Activated T-cell treated with anti-CD3 and anti-CD28 coated beads, Interleukin-2, amount 50 U/mL, for 72 hours (primary cell): ENCODE data around the gene BTBD9. TPM values are rescaled to one million over a fixed set of nuclear protein-coding genes. Genes with fewer than 3 reads are reported as not detected.
"Not testable (repeated sequence)": the region's sequence is repeated elsewhere in the genome, so short reads cannot be mapped to it uniquely, and the experiment has no call there.

Experiments used
- ATAC-seq, 2 donors: fragments of 150-1000 bp; cut with Tn5 transposase; replicated peaks in 1 of 2; 2 replicates each; pipeline ENCODE4 v1.10.0; 2021; ENCODE audit warnings: moderate library complexity in 2 of 2, mild to moderate bottlenecking in 1 of 2
- DNase-seq, 2 donors: peaks; one replicate each; pipeline ENCODE4 v3.0.0; 2021 to 2022; ENCODE audit warnings: mixed read lengths in 1 of 2
- H3K27ac Mint-ChIP-seq: one replicate; pipeline ENCODE4 v1.8.0; 2022; ENCODE audit warnings: mild to moderate bottlenecking, moderate library complexity, mixed read lengths
- H3K27me3 Mint-ChIP-seq: one replicate; pipeline ENCODE4 v1.8.0; 2022; ENCODE audit warnings: low read depth, mixed read lengths
- H3K36me3 Mint-ChIP-seq, 2 donors: one replicate each; pipeline ENCODE4 v1.8.0; 2022; ENCODE audit warnings: mixed read lengths in 2 of 2, mild to moderate bottlenecking in 1 of 2; ENCODE audit not compliant: insufficient read depth in 2 of 2
- H3K4me1 Mint-ChIP-seq: one replicate; pipeline ENCODE4 v1.8.0; 2022; ENCODE audit warnings: low read depth, mixed read lengths
- H3K4me3 Mint-ChIP-seq, 2 donors: one replicate each; pipeline ENCODE4 v1.8.0; 2022; ENCODE audit warnings: mild to moderate bottlenecking in 2 of 2, mixed read lengths in 2 of 2, moderate library complexity in 2 of 2
- H3K9me3 Mint-ChIP-seq, 2 donors: one replicate each; pipeline ENCODE4 v1.8.0; 2022; ENCODE audit warnings: mixed read lengths in 2 of 2
- total RNA-seq, 2 donors: library from RNA; stranded (reverse); gene quantifications; one replicate each; pipeline ENCODE4 v1.2.3, GENCODE V29; 2022

BTBD9 gene
- total RNA-seq, 2 donors from 2014 or later, result 19.8 to 24.9 TPM

DNA sequence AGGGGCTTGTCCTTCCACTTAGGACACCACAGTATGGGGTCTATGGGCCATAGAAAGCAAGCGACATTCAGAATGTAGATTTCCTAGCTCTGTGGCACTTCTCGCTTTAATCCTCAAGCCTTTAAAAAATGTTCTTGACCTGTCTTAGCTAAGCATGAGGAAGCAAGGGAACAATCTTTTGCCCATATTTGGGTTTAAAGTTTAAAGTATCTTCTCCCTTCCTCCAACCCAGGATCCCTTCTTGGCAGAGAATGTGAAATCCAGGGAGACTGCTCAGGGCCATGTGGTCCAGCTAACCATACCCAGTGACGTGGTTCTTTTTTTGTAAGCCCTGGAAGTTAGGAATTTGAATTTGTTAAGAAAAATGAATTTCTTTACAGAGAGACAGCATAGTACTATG is 289.9 kb downstream of the BTBD9 start:
- Mint-ChIP-seq H3K36me3 (no peaks in the 10 kb centered on the region), H3K4me3 (no peak overlapping the region), H3K9me3 (no peaks in the 10 kb centered on the region), H3K27me3 (no peaks in the 10 kb centered on the region), H3K4me1 (peaks cover 4% of the 10 kb centered on the region), H3K27ac (no peak overlapping the region)
- DNase-seq (no peak), ATAC-seq (no peak)

DNA sequence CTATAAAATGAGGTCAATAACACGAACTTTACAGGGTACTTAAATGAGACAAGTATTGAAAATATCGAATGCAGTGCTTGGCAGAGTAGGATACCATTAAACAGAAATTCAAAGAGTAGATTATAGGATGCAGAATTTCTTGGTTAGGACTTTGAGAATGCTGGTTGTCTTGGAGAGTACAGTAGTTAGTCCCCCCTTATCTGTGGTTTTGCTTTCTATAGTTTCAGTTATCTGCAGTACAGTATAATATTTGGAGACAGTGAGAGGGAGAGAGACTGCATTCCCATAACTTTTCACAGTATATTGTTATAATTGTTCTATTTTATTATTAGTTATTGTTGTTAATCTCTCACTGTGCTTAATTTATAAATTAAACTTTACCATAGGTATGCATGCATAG is 290.5 kb downstream of the BTBD9 start:
- no peaks in the 10 kb centered on the region for H3K36me3 Mint-ChIP-seq
- ATAC-seq, result no peak
- H3K4me1 Mint-ChIP-seq, result no peaks in the 10 kb centered on the region
- H3K27ac Mint-ChIP-seq, result no peak overlapping the region
- no peaks in the 10 kb centered on the region for H3K9me3 Mint-ChIP-seq
- H3K27me3 Mint-ChIP-seq, result no peaks in the 10 kb centered on the region
- DNase-seq, result no peak
- H3K4me3 Mint-ChIP-seq, result no peak overlapping the region

DNA sequence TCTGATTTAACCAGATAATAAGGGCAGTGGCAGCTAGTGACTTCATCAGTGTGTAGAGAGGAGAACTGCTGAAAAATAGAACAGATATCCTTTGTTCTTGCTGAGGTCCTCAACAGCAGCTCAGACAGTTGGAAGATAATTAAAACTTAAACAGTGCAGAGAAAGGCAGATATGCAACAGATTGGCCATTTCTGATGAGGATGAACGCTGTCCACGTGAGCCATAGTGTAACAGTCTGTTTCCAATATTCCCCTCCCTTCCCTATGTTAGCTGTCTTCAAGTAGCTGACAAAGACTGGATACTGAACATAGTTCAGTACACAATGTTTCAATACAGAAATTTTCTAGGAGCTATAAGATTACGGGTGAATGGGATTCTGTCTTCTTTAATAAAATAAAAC is 291.4 kb downstream of the BTBD9 start:
- Mint-ChIP-seq H3K4me1 (no peaks in the 10 kb centered on the region), H3K27me3 (no peaks in the 10 kb centered on the region), H3K27ac (no peak overlapping the region), H3K4me3 (no peak overlapping the region), H3K9me3 (no peaks in the 10 kb centered on the region), H3K36me3 (no peaks in the 10 kb centered on the region)
- ATAC-seq (no peak), DNase-seq (no peak)

DNA sequence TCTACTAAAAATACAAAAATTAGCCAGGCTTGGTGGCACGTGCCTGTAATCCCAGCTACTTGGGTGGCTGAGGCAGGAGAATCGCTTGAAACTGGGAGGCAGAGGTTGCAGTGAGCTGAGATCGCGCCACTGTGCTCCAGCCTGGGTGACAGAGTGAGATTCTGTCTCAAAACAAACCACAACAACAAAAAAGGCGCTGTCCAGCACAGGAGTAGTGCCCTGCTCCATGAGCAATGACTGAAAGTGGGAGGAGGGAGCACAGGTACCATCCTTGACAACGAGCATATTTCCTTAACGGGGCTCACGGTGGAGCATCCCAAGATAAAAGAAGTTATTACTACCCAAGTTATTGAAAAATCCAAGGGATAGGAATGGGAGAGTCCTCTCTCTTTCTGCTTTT is 291.9 kb downstream of the BTBD9 start:
- H3K27ac Mint-ChIP-seq, DNase-seq, H3K36me3 Mint-ChIP-seq, H3K4me1 Mint-ChIP-seq, H3K27me3 Mint-ChIP-seq, H3K4me3 Mint-ChIP-seq, H3K9me3 Mint-ChIP-seq, ATAC-seq: not testable (repeated sequence)

DNA sequence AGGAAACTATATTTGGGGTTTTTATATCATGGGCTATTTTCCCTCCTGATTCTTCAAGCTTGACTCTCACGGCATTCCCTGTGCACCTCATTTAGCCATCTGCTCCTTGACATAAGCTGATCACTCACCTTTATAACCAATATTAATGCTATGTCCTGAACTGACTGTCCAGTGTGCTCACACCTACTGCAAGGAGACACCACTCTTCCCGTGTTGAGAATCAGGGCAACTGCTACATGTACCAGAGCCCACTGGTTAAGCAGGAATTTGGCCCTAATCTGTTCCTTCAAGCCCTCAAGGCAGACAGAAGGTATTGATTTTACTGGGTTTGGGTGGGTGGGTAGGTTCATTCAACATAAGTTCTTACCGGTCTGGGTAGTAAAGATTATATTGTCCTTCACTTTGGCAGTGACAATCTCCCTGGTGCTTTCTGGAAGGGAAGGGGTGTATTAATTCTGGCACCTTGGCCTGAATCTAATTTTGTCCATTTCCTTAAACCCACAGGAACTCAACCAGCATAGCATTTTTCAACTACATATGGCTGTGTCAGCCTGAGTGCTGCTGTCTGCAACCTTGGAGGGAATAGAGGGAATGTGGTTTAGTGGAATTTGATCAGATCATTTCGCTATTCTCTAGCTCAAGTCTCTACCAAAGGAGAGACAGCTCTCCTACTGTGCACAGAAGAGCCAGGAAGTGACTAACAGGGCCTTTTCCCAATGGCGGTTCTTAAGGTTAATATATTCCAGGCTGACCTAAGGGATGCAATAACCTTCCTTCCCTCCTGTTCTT is 293.2 kb downstream of the BTBD9 start:
- no peak for DNase-seq
- Mint-ChIP-seq H3K4me1 (no peaks in the 10 kb centered on the region), H3K9me3 (no peaks in the 10 kb centered on the region), H3K4me3 (no peak overlapping the region), H3K36me3 (no peaks in the 10 kb centered on the region), H3K27ac (no peak overlapping the region), H3K27me3 (no peaks in the 10 kb centered on the region)
- ATAC-seq, result no peak

DNA sequence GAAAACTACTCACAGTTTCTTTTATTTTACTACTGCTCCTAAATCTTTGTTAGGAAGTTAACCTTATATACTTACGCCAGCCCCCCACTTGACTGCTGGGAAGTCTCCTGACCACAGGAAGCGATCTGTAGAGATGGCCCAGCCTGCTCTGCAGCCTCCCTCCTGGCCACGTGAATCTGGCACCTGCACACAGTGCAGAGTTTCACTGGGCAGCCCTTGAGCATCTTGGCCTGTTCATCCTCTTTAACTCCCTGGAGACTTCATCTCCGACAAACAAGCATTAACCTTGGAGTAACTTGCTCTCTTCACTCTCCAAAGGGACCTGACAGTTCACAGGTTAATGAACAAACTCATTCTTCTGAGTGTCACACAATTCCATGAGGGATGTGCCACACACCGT is 294.1 kb downstream of the BTBD9 start:
- no peak overlapping the region for H3K27ac Mint-ChIP-seq
- no peak overlapping the region for H3K4me3 Mint-ChIP-seq
- H3K27me3 Mint-ChIP-seq, result no peaks in the 10 kb centered on the region
- ATAC-seq, result no peak
- DNase-seq, result no peak
- H3K4me1 Mint-ChIP-seq, result no peaks in the 10 kb centered on the region
- no peaks in the 10 kb centered on the region for H3K36me3 Mint-ChIP-seq
- no peaks in the 10 kb centered on the region for H3K9me3 Mint-ChIP-seq

DNA sequence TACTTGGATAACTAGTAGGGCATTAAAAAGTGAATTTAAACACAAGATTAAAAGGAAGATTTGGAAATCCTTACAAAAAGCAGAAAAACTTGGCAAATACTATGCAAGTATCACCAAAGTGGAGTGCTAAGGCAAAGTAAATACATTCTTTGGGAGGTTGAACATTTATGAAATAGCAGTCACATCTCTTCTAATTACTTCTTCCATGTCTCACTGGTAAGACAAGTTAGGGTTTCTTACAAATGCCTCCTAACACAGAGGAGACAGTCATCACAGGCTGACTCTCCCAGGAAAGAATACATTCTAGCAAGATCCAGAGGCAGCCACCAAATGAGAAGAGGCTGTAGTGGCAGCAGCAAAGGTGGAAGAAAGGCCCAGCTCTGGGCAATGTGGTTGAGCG is 298.2 kb downstream of the BTBD9 start:
- Mint-ChIP-seq H3K9me3 (peaks cover 0 to 1% of the 10 kb centered on the region in 2 donors), H3K27me3 (no peaks in the 10 kb centered on the region), H3K27ac (no peak overlapping the region), H3K36me3 (peaks cover 0 to 2% of the 10 kb centered on the region in 2 donors), H3K4me3 (no peak overlapping the region), H3K4me1 (no peaks in the 10 kb centered on the region)
- ATAC-seq (no peak), DNase-seq (no peak)

DNA sequence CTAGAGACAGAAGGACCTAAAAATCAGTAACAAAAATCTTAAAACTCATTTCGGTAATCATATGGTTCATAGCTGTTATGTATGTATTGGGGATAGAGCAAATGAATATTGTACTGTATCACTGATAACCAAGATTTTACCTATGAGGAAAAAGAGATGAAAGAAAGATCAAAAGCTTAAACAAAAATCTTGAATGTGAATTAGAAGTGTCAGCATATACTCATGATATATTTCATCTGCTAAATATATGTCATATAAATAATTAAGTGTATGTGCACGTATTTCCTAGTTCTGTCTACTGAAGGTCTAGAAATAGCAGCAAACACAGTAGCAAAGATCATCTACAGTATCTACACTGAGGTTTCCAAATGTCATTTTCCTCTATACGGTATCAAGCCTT is 299.8 kb downstream of the BTBD9 start:
- ATAC-seq (no peak), DNase-seq (no peak)
- Mint-ChIP-seq H3K27me3 (no peaks in the 10 kb centered on the region), H3K27ac (no peak overlapping the region), H3K4me1 (no peaks in the 10 kb centered on the region), H3K9me3 (peaks cover 1% of the 10 kb centered on the region in 2 donors), H3K4me3 (no peak overlapping the region), H3K36me3 (peaks cover 1 to 5% of the 10 kb centered on the region in 2 donors)

DNA sequence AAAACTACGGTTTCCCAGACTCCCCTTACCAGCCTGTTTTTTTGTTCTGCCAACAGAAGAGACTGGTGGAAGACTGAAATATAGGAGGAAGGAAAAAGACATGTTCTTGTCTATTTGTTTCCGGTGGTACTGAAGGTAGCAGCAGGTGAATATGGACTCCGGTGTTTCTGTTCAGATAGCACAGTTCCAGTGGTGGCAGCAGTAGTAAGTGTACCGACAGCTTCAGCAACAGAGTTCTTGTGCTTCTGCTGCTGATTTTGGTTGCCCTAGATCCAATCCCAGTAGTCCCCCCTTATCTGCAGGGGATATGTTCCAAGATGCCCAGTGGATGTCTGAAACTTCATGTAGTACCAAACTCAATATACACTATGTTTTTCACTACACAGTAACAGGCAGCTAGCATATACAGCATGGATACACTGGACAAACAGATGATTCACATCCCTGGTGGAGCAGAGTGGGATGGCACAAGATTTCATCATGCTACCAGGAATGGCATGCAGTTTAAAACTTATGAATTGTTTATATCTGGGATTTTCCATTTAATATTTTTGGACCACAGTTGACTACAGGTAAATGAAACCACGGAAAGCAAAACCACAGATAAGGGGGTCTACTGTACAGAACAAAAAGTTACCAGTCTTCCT is 301.8 kb downstream of the BTBD9 start:
- Mint-ChIP-seq H3K27ac (no peak overlapping the region), H3K9me3 (peaks cover 6 to 9% of the 10 kb centered on the region in 2 donors), H3K27me3 (no peaks in the 10 kb centered on the region), H3K36me3 (peaks cover 11 to 14% of the 10 kb centered on the region in 2 donors), H3K4me3 (no peak overlapping the region), H3K4me1 (no peaks in the 10 kb centered on the region)
- DNase-seq (no peak), ATAC-seq (no peak)

DNA sequence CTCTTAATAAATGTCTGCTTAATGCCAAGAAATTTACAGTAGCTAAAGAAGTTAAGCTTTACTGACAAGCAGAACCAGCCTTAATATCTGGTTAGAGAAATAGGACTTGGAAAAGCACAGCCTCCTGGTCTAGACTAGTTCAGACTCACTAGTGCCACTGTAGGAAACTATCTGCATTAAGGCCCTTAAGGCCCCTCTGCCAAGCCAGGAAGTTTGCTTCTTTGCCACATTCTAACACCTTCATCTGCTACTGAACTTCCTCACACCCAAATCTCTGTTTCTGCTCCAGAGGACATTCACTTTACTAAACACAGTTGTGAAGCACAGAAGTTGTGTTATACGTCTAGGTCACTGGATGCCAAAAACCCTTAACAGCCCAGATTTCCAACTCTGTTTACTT is 302.8 kb downstream of the BTBD9 start:
- H3K27ac Mint-ChIP-seq, result no peak overlapping the region
- no peaks in the 10 kb centered on the region for H3K4me1 Mint-ChIP-seq
- DNase-seq, result no peak
- no peak for ATAC-seq
- no peak overlapping the region for H3K4me3 Mint-ChIP-seq
- no peaks in the 10 kb centered on the region for H3K27me3 Mint-ChIP-seq
- H3K9me3 Mint-ChIP-seq, result peaks cover 6 to 11% of the 10 kb centered on the region in 2 donors
- H3K36me3 Mint-ChIP-seq, result peaks cover 13 to 17% of the 10 kb centered on the region in 2 donors

DNA sequence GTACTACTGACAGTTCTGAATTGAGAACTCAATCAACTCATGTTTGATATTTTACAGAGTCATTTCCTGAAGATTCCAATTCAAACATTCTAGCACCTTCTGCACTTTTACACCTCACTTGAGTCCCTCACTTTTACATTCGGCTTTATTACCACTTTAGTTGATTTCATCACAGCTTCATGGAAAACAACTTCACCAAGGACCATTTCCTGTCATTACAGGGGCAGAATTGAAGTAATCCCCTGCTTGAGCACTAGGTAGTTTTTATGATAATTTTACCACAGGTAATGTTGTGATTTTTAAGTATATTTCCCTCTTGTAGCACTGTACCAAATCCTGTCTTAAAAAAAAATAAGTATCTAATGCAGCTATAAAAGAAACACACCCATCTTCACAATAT is 312.9 kb downstream of the BTBD9 start:
- no peak overlapping the region for H3K27ac Mint-ChIP-seq
- no peaks in the 10 kb centered on the region for H3K27me3 Mint-ChIP-seq
- H3K9me3 Mint-ChIP-seq, result no peaks in the 10 kb centered on the region

DNA sequence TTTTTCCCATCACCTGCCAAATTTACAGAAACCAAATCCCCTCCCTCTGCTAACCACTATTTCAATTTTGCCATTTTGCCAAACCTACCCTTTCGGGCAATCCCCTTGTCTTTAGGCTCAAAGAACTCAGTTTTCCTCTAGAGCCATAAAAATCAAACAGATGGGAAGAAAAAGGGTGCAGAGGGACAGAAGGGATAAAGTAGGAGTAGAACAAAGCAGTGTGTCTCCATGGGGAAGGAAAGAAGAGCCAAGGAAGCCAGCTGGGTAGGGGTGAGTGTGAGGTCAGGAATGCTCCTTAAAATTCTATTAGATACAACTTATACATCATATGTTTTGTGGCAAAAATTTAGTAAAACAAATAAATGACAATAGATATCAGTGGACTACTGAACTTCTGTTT is 316.5 kb downstream of the BTBD9 start:
- ATAC-seq (no peak), DNase-seq (no peak)
- H3K27me3 Mint-ChIP-seq, result no peaks in the 10 kb centered on the region
- no peaks in the 10 kb centered on the region for H3K9me3 Mint-ChIP-seq
- no peaks in the 10 kb centered on the region for H3K4me1 Mint-ChIP-seq
- H3K36me3 Mint-ChIP-seq, result no peaks in the 10 kb centered on the region
- no peak overlapping the region for H3K27ac Mint-ChIP-seq
- H3K4me3 Mint-ChIP-seq, result no peak overlapping the region

More for the DNA sequence above, 312.9 kb downstream of the BTBD9 start:
- Mint-ChIP-seq H3K36me3 (no peaks in the 10 kb centered on the region), H3K4me1 (no peaks in the 10 kb centered on the region), H3K4me3 (no peak overlapping the region)
- DNase-seq, result no peak
- ATAC-seq, result no peak

DNA sequence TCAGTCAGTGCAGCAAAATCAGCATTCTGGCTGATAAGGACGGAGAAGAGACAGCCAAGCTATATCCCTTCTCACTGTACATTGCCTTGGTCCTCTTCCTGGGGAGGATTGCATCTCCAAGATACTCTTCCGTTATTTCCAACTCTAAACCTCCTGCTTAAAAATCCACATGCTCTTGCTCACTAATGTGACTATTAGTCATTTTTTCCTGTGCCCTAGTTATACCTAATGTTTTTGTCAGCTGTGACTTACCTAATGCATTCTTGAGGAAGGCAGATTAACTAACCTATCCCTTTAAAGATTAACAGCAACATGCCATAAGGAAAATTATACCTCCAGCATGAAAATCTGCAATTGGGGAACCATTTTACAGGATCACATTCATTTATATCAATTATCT is 317.6 kb downstream of the BTBD9 start:
- no peak overlapping the region for H3K4me3 Mint-ChIP-seq
- DNase-seq (no peak), ATAC-seq (no peak)
- no peaks in the 10 kb centered on the region for H3K27me3 Mint-ChIP-seq
- H3K4me1 Mint-ChIP-seq, result no peaks in the 10 kb centered on the region
- no peaks in the 10 kb centered on the region for H3K36me3 Mint-ChIP-seq
- H3K27ac Mint-ChIP-seq, result no peak overlapping the region
- H3K9me3 Mint-ChIP-seq, result no peaks in the 10 kb centered on the region

DNA sequence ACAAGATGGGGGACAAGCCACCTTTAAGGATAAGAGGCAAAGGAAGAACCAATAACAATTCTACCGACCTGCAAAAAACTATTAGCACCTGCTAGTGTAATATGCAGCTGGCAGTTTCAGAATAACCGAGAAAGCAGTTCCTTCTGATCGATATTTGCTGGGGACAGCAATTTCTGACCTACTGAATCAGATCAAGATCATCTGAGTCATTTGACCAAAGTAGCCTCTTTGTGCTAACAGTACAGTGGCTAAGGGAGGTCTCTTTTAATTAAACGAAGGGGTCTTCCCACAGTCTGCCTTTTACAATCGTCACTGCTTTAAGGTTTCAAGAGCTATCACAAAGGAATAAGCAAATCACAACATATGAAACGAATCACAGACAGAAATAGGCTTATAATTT is 318.9 kb downstream of the BTBD9 start:
- Mint-ChIP-seq H3K27me3 (no peaks in the 10 kb centered on the region), H3K4me3 (no peak overlapping the region), H3K4me1 (no peaks in the 10 kb centered on the region), H3K36me3 (no peaks in the 10 kb centered on the region), H3K27ac (no peak overlapping the region), H3K9me3 (no peaks in the 10 kb centered on the region)
- ATAC-seq (no peak), DNase-seq (no peak)
